Stimulated activated CD4-positive, alpha-beta T cell treated with anti-CD3 and anti-CD28 coated beads, Interleukin-1b, Interleukin-23, amount 100 ng/mL, for 24 hours (primary cell): ENCODE measurements around the gene SH2D6.
"Not testable (repeated sequence)": the region's sequence is repeated elsewhere in the genome, so short reads cannot be mapped to it uniquely, and the experiment has no call there.

Experiments
- DNase-seq, 4 experiments: peaks; one replicate each; pipeline ENCODE4 v3.0.0-alpha.2; 2020; ENCODE audit warnings: low read depth in 4 of 4, low spot score in 1 of 4

The SH2D6 gene

GRCh38 chr2:85418132-85419008 is at the start of gene SH2D6:
SH2D6 (plus strand) TSS chr2:85418714; CDS start chr2:85429466, 10,752 bp downstream.
- DNase-seq: peak; percentile 65 to 81 (median 74)

GRCh38 chr2:85368921-85369320 is 49.6 kb upstream of the SH2D6 start:
- no peak for DNase-seq

- DNase-seq: no peak
Observed at GRCh38 chr2:85369500-85369899, 49.0 kb upstream of the SH2D6 start.

- DNase-seq: no peak
Observed at GRCh38 chr2:85371045-85371444, 47.5 kb upstream of the SH2D6 start.

GRCh38 chr2:85376291-85377065 is 42.0 kb upstream of the SH2D6 start:
- DNase-seq: no peak

- no peak for DNase-seq
Observed at GRCh38 chr2:85377083-85377482, 41.4 kb upstream of the SH2D6 start.

- no peak for DNase-seq
Observed at GRCh38 chr2:85378257-85378656, 40.3 kb upstream of the SH2D6 start.

GRCh38 chr2:85380048-85380447 is 38.5 kb upstream of the SH2D6 start:
- DNase-seq: no peak

GRCh38 chr2:85383151-85383550 is 35.4 kb upstream of the SH2D6 start:
- DNase-seq: not testable (repeated sequence)

- DNase-seq: no peak
Observed at GRCh38 chr2:85383850-85384249, 34.7 kb upstream of the SH2D6 start.

- DNase-seq: no peak
Observed at GRCh38 chr2:85385746-85386145, 32.8 kb upstream of the SH2D6 start.

- DNase-seq: no peak
Observed at GRCh38 chr2:85387754-85388153, 30.8 kb upstream of the SH2D6 start.

- DNase-seq: no peak
Observed at GRCh38 chr2:85388878-85389538, 29.5 kb upstream of the SH2D6 start.

GRCh38 chr2:85390941-85391669 is 27.4 kb upstream of the SH2D6 start:
- peak; percentile 35 to 59 (median 54) for DNase-seq

GRCh38 chr2:85393836-85394235 is 24.7 kb upstream of the SH2D6 start:
- no peak for DNase-seq

- DNase-seq: no peak
Observed at GRCh38 chr2:85394261-85394681, 24.2 kb upstream of the SH2D6 start.

GRCh38 chr2:85394976-85395375 is 23.5 kb upstream of the SH2D6 start:
- no peak for DNase-seq

GRCh38 chr2:85395912-85396475 is 22.5 kb upstream of the SH2D6 start:
- no peak for DNase-seq

- DNase-seq: no peak
Observed at GRCh38 chr2:85396531-85397470, 21.7 kb upstream of the SH2D6 start.
